Measurements from ENCODE around the gene FAM229B.

Gene FAM229B

DNA sequence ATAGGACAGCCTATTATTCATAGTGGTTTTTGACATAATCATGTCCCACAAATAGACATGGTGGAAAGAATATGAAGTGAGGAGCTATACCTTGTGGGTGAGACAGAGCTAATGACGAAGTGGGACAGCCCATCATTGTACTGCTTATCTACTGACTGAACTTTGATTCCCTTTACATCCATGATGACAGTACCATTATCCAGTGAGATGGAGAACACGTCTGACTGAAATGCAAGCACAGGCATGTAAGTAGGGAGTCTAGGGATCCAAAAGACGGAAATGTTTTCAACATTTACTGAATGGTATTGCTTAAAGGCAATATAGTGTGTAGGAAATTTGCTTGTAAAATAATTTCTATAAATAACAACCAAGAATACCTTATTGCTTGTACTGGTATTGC lies 43.5 kb downstream of the FAM229B start:
- TF ChIP-seq, protein P1, sequence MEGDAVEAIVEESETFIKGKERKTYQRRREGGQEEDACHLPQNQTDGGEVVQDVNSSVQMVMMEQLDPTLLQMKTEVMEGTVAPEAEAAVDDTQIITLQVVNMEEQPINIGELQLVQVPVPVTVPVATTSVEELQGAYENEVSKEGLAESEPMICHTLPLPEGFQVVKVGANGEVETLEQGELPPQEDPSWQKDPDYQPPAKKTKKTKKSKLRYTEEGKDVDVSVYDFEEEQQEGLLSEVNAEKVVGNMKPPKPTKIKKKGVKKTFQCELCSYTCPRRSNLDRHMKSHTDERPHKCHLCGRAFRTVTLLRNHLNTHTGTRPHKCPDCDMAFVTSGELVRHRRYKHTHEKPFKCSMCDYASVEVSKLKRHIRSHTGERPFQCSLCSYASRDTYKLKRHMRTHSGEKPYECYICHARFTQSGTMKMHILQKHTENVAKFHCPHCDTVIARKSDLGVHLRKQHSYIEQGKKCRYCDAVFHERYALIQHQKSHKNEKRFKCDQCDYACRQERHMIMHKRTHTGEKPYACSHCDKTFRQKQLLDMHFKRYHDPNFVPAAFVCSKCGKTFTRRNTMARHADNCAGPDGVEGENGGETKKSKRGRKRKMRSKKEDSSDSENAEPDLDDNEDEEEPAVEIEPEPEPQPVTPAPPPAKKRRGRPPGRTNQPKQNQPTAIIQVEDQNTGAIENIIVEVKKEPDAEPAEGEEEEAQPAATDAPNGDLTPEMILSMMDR (IDR thresholded peaks at IDR 0.05; ENCODE audit: control insufficient read depth, extremely low read depth, insufficient read depth) = no peak
- H3K4me3 ChIP-seq (ENCODE audit: low read depth, low read length) = no peak overlapping the region
- DNase-seq (ENCODE audit: low read depth) = no peak

DNA sequence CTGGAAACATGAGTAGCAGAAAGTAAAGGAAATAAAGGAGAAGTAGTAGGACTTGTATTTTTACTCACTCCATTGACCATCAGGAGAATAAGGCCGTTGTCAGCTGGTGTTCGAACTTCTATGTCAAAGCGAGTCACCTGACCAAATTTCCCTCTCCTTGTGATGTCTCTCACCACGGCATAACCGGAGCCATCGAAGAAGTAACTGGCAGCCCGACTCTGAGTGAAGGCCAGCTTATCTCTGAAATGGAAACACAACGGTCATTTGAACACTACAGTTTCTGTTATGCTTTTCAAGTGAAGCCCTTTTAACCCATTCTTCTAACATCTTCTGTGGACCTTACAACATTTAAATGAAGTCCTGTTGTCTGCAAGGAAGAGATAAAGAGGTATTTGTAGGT lies 51.7 kb downstream of the FAM229B start:
- no peak for DNase-seq (ENCODE audit: low read depth)
- TF ChIP-seq, protein P1 (IDR thresholded peaks at IDR 0.05; ENCODE audit: control insufficient read depth, extremely low read depth, insufficient read depth) = no peak
- no peak overlapping the region for H3K4me3 ChIP-seq (ENCODE audit: low read depth, low read length)

DNA sequence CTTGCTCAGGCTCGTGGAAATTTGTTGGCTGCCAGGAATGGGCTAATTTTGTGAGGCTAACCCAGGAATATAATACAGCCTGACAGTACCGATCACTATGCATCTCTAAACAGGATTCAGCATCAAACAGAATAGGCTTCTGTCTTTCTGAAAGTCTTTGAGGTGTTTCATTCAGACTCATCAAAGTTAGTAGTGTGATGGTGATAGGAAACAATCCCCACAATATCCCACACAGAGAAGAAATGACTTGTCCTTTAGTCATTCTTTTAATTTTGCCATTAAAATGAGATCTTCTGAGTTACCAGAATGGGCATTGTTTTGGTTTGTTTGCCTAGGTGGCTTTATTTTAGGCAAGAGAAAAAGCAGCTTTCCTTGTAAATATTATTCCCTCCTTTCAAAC lies 54.3 kb downstream of the FAM229B start:
- TF ChIP-seq, protein P1 (IDR thresholded peaks at IDR 0.05; ENCODE audit: control insufficient read depth, extremely low read depth, insufficient read depth) = no peak
- H3K4me3 ChIP-seq (ENCODE audit: low read depth, low read length) = no peak overlapping the region
- DNase-seq (ENCODE audit: low read depth) = no peak

DNA sequence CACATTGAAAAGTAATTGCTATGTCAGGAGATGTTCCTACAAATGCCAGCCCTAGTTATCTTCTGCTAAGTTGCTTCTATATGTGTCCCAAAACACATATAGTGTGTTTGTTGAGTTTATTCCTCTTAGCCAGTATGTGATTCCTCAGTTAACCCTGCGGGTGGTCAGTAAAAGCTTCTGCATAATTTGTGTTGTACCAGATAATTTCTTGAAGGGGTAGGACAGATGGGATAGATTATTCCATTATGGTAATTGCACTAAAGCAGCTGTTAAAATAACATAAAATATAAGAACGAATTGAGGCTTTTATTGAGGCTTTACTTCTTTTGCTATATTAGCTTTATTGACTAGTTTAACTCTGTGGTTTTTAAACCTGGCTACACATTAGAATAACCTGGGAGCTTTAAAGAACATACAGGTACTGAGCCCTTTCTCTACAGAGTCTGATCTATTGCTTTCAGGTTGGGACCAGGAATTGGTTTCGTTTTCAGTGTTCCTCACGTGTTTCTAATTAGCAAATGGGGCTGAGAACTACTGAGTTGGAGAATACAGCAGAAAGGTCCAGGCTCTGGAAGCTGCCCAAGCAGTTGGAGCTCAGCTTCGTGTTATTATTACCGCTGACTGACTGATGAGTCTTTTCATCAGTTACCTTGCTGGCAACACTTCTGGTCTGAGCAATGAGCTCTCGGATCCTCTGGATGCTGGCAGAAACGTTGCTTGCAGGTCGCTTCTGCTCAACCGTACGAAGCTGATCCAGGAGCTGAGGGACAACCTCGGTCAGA lies 56.9 kb downstream of the FAM229B start:
- H3K4me3 ChIP-seq (ENCODE audit: low read depth, low read length) = no peak overlapping the region
- no peak for DNase-seq (ENCODE audit: low read depth)
- TF ChIP-seq, protein P1 (IDR thresholded peaks at IDR 0.05; ENCODE audit: control insufficient read depth, extremely low read depth, insufficient read depth) = no peak

DNA sequence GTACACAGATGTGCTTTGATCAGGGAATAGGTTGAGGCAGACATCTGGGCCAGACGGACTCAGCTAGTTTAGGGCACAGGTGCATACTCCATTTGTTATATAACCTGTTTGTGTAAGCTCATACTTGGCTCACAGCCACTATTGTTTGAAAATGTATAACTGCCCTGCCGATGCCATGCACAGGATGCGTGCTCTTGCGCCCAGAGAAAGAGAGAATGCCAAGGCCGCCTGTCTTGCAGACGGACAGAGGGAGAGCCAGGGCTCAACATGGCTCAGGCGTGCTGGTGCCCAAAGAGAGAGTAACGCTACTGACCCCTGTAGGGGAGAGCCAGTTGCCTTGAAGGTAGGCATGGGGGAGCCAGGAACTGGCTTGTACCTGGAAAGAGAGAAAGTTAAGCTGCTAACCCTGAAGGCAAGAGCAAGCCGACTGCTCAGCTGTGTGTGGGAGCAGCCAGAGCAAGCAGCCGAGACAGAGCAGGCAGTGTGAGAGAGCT lies 57.7 kb downstream of the FAM229B start:
- no peak overlapping the region for H3K4me3 ChIP-seq (ENCODE audit: low read depth, low read length)
- no peak for DNase-seq (ENCODE audit: low read depth)
- TF ChIP-seq, protein P1 (IDR thresholded peaks at IDR 0.05; ENCODE audit: control insufficient read depth, extremely low read depth, insufficient read depth) = no peak

DNA sequence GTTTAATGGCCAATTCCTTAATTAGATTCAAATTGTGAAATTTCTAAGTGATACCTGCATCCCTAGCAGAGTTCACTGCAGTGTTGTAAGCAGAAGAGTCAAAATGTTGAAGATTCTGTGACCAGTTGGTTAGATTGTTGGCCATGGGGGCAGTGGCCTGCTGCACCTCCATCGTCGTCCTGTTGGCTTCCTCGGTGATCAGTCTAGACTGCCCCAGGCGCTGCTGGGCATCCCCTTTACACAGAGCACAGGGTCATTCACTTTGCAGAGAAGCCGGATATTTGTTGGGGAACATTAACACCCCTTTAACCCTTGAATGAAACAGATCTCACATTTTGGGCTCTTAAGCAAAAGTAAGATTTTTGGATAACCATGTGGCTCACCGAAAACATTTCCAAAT lies 60.7 kb downstream of the FAM229B start:
- no peak for DNase-seq (ENCODE audit: low read depth)
- TF ChIP-seq, protein P1 (IDR thresholded peaks at IDR 0.05; ENCODE audit: control insufficient read depth, extremely low read depth, insufficient read depth) = no peak
- no peak overlapping the region for H3K4me3 ChIP-seq (ENCODE audit: low read depth, low read length)

DNA sequence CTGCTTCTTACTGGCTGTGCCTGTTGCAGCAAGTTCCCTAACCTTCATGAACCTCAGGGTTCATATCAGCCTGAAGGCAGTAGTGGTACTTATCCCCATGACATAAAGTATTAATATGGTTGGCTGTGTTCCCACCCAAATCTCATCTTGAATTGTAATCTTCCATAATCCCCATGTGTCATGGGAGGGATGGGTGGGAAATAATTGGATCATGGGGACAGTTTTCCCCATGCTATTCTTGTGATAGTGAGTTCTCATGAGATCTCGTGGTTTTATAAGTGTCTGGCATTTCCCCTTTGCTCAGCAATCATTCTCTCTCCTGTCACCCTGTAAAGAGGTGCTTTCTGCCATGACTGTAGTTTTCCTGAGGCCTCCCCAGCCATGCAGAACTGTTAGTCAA lies 61.8 kb downstream of the FAM229B start:
- H3K4me3 ChIP-seq (ENCODE audit: low read depth, low read length) = no peak overlapping the region
- TF ChIP-seq, protein P1 (IDR thresholded peaks at IDR 0.05; ENCODE audit: control insufficient read depth, extremely low read depth, insufficient read depth) = no peak
- no peak for DNase-seq (ENCODE audit: low read depth)

Measured in LNCaP clone FGC (cell line).